ENCODE results near the gene SMYD1.

SMYD1 gene

DNA sequence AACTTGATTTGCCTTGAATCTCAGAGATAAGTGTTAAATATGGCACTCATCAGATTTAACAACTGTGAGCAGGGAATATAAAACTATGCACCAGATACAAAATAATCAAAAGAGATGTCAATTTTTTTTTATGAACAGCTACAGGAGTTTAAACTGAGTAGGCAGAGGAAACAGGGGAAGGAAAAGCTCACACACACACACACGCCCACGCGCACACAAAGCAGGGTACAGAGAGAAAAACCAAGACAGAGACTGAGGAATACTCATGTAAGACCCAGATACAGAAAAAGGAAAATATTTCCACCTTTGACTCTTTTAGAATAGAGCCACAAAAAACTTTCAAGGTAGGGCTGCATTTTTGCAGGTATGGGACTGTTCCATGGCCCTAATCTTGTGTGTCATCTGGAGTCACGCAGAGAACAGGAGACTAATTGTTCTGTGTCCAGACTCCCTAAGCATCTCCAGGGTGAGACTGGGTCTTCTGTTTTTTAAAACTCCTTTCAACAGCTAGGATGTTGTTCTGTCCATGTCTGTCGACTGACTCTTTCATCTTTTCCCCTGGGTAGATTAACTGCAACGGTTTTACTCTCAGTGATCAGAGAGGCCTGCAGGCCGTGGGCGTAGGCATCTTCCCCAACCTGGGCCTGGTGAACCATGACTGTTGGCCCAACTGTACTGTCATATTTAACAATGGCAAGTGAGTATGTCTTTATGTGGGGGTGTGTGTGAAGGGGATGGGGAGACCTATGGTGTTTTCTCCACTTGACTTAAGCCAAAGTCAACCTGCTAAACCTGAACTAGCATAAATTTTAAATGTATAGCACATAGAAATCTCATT is 23.0 kb downstream of the SMYD1 start:
- DNase-seq: no peak

DNA sequence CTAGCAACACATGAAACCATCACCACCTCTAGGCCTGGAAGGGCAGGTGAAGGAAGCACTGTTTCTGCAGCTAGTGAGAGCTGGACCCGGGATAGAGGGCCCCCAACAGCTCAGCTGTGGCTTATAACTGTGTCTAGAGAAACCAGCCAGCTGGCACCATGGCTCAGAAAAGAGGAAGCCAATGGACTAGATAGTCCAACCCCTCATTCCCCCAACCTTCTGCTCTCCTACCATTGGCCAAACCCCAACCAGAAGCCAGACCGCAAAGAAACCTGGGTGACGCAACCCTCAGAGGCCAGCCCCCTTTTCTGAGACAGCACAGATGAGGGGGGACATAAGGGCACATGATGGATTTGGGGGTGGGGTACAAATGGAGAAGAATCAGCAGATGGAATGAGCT is 24.3 kb downstream of the SMYD1 start:
- DNase-seq: no peak

DNA sequence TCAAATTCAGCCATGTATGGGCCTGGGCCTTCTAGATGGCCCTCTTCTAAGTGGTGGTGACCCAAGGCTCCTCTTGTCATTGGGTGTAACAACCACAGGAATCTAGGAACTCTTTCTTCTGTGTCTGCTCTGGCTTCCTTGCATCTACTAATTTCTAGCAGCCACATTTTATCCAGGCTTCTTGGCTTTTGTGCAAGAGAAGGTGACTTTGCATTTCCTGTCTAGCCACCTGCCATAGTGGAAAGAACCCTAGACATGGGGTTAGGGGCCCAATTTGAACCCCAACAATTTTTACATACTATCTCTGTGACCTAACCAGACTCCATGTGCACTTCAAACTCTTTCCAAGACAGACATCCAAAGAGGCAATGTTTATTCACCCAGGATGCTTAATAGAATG is 25.1 kb downstream of the SMYD1 start:
- DNase-seq: no peak

DNA sequence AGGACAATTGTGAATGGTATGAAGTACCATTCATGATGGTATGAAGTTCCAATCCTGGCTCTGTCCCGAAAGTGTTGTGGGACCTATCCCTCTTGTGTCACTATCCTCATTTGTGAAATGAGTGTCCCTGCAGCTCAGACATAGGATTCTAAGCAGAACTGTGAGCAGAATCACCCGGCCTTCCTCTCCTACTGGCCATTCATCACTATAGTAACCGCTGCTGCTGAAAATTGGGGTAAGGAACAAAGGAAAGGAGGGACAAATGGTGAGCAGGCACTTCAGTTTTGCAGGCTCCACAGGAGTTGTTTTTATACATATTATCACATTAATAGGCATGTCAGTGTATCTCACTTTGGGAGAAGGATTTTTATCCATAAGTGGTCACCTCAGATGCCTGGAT is 27.4 kb downstream of the SMYD1 start:
- DNase-seq: no peak

DNA sequence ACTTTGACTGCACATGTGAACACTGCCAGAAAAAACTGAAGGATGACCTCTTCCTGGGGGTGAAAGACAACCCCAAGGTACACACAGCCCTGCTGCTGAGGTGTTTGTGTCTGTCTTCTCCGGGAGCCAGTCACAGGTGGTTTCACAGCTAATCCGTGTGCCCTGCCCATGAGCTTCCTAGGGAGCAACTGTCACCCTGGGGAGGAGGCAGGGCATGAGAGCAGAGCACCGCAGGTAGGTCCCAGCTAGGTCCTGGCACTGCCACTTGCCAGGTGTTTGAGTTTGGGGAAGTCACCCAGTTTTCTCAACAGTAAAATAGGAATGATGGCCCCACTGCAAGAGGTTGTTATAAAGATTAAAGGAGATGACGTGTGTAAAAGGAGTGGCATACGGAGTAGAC is 29.1 kb downstream of the SMYD1 start:
- DNase-seq: no peak

DNA sequence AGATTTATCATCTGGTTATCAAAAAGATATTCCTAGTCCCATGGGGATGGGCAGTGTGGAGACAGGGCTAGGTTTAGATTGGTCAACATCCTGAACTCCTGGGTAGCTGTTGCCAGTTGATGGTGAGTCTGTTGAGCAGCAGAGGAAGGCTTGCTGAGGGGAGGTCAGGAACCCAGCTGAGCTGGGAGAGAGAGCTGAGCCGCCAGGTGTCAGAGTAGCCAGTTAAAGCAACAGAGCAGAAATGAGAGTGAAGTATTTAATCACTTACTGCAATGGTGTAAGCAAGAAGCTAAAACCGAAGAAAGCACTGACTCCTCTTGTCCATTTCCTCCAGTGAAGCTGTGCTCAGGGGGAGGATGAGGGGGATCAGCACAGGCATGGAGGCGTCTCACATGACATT is 29.6 kb downstream of the SMYD1 start:
- no peak for DNase-seq

DNA sequence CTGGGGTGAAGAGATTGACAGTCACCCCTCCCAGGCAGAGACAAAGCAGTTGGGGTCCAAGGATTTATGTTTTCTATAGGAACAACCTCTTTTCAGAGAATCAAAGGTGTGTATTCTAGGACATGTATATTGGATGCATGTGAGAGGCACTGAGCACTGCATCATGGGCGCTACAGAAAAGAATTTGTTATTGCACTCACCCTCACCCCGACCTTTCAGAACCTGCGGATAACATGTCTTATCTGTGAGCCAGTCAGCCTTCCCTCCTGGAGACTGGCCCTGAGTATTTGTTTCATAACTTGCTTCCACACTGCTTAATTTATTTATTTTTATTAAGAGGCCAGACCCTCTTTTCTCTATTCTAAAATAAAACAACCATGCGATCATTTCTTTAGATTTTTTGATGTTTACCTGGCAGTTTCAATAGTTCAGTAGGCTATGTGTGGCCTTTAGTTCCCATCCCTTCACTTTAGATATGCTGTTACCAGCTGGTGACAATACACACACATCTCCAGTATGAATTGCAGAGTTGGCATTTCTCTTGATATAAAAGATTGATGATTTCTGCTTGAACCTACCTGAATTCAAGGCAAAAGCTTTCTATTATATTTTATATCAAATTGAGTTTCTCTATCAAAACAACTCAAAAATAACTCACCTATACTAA is 30.4 kb downstream of the SMYD1 start:
- no peak for DNase-seq

DNA sequence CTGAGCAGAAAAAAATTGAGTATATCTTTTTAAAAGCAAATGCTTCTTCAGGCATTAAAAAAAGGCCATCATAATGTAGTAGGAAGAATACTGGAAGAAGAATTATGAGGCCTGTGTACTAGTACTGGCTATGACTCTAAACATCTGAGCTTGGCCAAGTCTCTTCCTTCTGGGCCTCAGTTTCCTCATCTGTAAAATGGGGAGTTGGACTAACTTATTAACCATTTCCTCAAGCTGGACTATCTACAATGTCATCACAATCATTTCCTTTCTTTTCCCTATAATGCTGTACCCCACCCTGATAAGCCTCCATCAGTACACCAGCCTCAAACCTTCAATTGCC is 30.9 kb downstream of the SMYD1 start:
- no peak for DNase-seq

DNA sequence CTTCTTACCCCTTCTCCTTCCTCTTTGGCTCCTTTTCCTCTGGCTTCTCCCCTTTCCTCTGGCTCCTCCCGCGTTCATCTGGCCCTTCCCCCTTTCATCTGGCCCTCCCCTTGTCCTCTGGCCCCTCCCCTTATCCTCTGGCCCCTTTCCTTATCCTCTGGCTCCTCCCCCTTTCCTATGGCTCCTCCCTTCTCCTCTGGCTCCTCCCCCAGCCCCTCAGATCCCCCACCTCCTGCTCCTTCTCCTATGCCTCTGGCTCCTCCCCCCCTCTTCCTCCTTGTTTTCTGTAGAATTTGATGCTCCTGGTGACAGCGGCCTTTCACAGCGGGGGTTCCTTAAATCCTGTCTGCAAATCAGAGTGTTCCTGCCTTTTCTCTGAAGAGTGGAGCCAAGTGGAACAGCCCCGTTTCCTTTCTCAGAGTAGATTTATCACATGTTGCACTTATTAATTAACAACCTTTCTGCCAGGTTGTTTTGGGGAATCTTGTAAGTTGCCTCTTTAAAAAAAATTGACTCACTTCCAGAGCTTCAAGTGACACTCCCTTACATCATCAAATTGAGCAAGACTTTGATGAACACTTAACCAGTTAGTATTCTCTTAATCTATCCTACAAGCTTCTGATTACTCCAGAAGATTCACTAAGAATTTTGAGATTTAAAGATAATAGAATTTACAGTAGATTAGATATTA is 32.3 kb downstream of the SMYD1 start:
- no peak for DNase-seq

DNA sequence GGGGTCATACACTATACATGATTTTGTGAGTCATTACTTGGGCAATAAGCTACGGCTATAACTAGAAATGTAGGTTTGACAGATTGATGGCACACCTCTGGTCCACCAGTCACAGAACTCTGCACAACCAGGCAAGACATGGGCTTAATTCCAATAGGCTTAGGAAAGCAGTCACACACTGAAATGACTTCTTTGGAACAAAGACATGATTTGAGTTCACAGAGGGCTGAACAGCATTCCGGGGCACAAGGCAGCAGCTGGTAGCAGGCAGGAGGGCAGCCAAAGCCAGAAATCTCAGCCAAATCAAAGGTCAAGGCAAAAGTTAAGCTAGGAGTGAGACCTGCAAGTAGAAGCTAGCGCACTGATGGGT is 32.8 kb downstream of the SMYD1 start:
- no peak for DNase-seq

DNA sequence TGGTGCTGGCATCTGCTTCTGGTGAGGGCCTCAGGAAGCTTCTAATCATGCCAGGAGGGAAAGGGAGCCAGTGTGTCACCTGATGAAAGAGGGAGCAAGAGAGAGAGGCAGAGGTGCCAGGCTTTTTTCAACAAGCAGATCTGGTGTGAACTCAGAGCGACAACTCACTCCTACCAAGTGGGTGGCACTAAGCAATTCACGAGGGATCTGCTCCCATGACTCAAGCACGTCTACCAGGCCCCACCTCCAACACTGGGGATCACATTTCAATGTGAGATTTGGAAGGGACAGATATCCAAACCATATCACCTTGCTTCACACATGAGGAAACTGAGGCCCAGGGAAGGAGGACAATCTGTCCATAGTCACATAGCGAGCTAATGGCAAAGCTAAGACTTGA is 41.2 kb downstream of the SMYD1 start:
- DNase-seq: no peak

DNA sequence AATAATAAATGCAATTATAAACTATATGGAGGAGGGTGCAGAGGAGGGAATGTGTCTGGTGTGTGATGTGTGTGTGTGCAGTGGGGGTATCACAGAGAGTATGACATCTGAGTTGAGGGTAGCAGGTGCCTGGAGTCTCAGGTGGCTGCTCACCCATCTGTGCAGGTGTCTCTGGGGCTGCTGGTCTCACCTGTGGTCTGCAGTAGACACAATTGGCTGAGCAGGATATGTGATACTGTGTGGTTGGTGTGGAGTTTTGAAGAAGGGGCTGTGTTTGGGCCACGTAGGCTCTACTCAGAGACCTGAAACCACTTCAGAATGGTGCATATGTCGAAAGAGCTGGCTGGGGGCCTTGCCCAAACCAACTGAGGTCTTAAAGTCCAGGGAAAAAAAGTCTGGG is 43.2 kb downstream of the SMYD1 start:
- no peak for DNase-seq

DNA sequence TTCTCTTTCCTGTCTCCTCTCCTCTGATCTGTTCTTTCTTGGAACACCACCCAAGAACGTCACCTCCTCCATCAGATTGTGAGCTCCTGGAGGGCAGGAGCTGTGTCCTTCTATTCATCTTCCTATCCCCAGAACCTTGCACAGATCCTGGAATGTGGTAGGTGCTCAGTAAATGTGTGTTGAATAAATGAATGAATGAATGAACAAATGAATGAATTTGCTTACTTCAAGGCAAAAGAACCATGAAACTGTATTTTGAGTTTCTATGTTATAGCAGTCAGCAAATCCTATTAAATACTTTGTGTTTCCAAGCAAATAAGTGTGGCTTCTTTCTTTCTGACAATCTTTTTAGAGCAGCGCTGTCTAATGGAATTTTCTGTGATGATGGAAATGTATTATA is 45.4 kb downstream of the SMYD1 start:
- no peak for DNase-seq

DNA sequence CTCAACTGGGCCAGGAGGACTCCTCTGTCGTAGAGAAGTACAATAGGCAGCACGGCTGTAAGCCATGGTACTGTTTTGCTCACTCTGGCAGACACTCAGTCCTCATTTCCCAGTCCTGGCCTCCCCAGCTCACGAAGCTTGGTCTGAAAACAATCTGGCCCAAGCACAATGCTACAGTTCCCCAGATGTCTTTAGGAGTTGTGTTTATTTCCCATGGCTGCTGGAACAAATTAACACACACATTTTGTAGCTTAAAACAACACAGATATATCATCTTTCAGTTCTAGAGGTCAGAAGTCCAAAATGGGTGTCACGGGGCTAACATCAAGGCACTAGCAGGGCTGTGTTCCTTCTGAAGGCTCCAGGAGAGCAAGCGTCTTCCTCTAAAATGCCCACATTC is 47.3 kb downstream of the SMYD1 start:
- DNase-seq: no peak

DNA sequence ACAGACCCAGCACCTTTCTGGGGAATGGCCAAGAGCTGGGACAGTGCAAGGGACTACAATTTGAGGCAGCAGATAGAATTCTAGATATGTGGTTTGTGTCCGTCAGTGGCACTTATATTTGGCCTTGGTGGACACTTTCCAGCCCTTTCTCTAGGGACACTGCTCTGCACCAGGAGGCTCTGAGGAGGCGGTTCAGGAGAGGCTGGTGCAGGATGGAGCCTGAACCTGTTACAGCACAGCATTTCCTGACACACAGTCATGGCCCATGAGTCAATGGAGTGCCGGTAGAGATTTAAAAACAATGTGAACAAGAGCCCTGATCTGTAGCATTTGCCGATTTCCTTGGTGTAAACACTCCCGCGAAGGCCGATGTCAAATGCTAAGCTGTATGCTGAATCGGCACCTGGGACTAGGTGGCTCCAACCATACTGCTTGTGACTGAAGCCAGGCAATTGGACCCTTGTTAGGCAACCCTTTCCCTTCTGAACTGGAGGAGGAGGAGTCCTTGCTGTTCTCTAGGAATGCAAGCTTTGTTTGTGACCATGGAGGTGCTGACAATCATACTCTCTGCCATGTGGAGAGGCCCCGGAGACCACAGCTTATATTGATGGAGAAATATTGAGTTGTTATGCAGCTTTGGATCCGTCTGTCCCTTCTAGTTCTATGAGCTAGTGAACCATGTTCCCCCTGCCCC is 48.3 kb downstream of the SMYD1 start:
- DNase-seq: no peak

DNA sequence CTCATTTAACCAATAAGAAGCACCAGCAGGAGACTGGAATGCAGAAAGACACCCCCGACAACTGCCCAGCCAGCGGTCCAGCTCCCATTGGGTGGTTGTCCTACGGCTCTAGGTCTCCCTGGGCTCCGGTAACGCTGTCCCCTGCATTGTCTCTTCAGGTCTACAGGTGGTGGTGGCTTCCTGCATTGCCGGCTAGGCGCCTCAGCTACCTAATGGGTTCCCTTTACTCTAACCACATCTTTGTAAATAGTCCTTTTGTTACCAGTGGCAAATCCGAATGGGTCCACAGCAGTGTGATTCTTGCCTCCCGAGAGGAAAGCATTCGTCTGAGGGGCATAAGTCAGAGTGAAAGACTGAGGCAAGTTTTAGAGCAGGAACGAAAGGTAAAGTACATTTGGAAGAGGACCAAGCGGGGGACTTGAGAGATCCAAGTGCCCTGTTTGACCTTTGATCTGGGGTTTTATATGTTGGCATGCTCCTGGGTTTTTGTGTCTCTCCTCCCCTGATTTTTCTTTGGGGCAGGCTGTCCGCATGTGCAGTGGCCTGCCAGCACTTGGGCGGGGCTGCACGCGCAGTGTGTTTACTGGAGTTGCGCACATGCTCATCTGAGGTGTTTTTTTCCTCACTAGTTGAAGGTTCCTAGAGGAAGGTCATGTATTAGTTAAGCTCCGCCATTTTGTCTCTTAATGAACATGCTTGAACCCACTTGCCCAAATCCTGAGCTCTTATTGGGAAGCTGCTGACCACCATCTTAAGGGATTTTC is 49.2 kb downstream of the SMYD1 start:
- no peak for DNase-seq

DNA sequence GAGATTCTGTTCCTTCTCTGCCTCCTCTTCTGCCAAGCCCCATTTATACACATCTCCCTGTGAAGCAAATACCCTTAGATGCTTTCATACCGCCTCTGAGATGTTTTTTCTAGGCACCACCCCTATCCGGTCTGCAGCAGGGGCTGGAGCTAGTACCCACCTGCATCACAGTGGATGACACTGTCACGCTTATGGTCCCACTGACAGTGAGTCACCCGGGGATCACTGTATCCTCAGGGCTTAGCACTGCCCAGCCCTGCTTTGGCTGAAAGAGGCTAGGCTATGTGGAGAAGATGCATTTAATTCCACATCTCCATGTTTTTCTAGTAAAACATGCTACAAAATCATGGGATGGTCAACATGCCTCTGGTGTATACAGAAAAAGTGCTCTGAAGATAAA is 50.3 kb downstream of the SMYD1 start:
- DNase-seq: no peak

DNA sequence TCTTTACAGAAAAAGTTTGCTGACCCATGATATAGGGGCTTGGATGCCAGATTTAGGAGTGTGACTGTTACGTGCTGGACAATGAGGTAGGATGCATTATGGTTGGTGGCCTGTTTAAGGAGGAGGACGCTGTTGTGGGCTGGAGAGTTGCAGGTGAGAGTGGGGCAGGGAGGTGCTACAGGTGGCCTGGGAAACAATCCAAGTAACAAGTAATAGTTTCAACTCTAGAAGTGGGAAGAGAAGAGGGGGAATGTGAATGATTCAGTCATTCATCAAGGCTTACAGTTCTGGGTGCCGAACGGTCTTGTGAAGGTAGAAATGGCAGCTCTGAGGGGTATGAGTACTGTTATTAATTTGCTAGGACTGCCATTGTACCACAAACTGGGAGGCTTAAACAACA is 54.1 kb downstream of the SMYD1 start:
- DNase-seq: no peak

DNA sequence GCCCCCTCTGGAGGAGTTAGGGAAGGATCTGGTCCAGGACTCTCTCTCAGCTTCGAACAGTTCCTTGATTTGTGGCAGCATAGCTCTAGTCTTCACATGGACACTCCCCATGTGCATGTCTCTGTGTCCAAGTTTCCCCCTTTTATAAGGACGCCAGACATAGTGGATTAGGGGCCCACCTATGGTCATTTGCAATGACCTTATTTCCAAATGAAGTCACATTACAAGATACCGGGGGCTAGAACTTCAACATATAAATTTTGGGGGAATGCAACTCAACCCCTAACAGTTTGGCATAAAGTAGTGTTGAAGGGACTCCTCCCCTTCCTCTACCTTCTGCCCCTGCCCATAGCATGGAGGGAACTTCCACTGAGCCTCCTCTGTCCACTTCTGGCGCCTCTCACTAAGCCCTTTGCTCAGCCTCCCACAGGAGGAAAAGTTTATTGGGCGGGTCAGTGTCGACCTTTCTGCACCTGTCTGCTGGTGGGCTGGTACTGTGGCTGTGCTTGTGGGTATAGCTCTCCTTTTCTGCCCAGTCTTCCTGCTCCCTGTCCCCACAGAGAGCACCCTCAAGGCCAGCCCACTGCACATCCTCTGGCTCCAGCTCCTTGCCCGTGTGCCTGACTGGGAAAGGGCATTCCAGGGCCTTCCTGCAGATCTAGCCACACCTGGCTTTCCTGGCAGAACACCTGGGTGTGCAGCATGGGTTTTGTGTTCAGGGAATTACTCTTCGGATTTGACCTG is 54.7 kb downstream of the SMYD1 start:
- no peak for DNase-seq

DNA sequence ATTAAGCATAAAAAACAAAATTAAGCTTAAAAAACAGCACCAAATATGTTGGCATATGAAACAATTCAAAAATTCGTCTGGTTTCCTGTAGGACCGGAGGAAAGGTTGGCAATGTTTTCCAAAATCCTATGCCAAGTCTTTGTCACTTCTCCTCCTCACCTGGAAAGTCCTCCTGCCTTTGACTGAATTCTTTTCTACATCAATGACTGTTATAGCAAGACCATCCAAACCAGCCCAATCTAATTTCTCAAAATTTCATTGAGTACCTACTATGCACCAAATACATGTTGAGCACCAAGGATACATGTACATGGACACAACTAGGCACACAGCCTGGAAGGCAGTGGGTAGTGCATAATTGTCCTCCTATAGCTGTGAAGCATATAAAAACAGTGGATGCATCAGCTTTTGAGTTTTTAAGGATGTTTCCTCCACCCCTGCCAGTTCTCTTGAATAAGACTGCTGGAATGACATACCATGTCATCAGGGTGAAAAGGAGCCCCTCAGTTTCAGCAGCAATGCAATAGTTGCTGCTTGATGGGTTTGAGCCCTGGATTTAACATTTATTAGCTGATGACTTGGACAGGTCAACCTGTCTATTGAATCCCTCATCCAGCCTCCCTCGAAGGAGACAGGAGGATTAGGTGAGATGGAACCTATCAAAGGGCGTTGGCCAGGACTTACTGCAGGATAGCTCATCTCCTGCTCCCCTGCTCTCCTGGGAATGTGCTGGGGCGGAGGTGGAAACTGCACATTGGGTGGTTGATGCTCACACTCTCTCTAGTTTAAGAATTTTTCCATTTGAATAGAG is 55.7 kb downstream of the SMYD1 start:
- DNase-seq: no peak
